ENCODE measurements around the gene MMRN2. TPM values are rescaled to one million over a fixed set of nuclear protein-coding genes. Genes with fewer than 3 reads are reported as not detected.
"Not testable (repeated sequence)": the region's sequence is repeated elsewhere in the genome, so short reads cannot be mapped to it uniquely, and the experiment has no call there.

MMRN2 gene
- total RNA-seq, 2 donors from 2014 or later = 57.0 to 81.3 TPM

DNA sequence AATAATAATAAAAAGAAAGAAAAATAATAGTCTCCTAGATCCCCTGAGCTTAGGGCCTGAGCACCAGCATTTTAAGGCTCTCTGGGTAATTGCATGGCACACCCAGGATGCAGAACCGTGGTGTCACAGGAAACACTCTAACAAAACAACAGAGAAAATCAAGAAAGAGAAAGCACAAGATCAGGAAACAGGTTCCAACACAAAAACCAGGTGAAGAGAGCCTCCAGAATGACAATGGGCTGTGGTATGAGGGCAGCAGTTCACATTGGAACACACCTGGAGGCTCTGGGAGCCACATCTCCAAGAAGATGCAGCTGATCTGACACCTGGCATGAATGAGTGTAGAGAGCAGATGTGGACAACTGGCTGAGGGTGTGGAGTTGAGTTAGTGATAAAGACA lies 7.1 kb downstream of the MMRN2 start:
- no peaks in the 10 kb centered on the region for H3K27me3 ChIP-seq
- peaks cover 0 to 40% of the 10 kb centered on the region in 2 donors for H3K4me1 ChIP-seq
- no peaks in the 10 kb centered on the region for H3K9me3 ChIP-seq
- TF ChIP-seq, protein P1, sequence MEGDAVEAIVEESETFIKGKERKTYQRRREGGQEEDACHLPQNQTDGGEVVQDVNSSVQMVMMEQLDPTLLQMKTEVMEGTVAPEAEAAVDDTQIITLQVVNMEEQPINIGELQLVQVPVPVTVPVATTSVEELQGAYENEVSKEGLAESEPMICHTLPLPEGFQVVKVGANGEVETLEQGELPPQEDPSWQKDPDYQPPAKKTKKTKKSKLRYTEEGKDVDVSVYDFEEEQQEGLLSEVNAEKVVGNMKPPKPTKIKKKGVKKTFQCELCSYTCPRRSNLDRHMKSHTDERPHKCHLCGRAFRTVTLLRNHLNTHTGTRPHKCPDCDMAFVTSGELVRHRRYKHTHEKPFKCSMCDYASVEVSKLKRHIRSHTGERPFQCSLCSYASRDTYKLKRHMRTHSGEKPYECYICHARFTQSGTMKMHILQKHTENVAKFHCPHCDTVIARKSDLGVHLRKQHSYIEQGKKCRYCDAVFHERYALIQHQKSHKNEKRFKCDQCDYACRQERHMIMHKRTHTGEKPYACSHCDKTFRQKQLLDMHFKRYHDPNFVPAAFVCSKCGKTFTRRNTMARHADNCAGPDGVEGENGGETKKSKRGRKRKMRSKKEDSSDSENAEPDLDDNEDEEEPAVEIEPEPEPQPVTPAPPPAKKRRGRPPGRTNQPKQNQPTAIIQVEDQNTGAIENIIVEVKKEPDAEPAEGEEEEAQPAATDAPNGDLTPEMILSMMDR (IDR thresholded peaks at IDR 0.05) = no peak
- H3K36me3 ChIP-seq = no peaks in the 10 kb centered on the region
- no peak overlapping the region for H3K27ac ChIP-seq
- H3K4me3 ChIP-seq = no peak overlapping the region
- no peak for DNase-seq (ENCODE audit: low spot score)

DNA sequence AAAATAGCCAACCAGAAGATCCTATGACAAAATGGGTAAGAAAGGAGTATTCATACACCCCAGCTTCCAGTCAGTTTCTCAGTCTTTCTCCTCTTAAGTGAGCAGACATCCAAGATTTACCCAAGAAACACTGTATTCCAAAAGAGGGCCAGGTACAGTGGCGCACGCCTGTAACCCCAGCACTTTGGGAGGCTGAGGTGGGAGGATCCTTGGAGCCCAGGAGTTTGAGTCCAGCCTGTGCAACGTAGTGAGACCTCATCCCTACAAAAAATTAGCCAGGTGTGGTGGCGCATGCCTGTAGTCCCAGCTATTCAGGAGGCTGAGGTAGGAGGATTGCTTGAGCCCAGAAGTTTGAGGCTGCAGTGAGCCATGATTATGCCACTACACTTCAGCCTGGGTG lies 9.6 kb downstream of the MMRN2 start:
- H3K36me3 ChIP-seq = not testable (repeated sequence)

DNA sequence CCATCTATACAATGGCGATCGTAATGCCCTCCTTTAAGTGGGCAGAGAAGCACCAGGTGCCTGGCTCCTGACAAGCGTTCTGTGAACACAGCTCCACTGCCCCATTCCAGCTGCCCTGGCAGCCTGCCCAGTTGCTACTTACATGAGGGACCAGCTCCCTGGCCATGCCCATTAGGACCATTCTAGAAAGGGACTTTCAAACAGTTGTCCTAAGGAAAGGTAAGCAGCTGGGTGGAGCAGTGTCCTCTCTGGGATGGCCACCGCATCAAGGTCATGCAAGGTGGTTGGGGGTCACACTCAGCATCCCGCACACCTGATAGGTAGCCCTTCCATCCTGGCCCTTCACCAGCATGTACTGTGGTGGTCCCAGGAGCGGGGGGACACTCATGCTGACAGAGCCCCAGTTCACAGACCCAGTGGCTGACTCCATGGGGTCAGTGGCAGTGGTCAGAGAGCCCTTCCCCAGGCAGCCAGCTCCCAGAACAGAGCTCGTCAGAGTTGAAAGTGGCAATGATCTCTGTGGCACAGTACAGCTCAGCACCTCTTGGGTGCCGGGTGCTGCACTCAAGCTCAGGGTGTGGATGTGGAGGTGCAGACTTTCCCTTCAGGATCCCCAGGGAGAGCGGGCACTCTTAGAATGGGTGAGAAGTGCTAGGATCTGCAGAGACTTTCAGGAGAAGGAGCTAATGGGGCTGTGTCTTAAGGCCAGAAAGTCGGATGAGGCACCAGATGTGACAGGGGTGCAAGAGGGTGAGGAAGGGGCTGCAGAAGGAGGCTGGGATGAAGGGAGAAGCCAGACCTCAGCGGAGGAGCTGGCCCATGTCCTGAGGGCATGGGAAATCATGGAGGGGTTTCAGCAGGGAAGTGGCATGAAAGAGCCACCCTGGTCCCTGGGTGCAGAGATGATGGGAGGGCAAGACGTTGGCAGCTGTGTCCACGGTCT lies 10.9 kb downstream of the MMRN2 start:
- Histone ChIP-seq H3K9me3 (no peaks in the 10 kb centered on the region), H3K4me1 (peaks cover 0 to 41% of the 10 kb centered on the region in 2 donors), H3K4me3 (no peak overlapping the region), H3K27ac (no peak overlapping the region), H3K27me3 (no peaks in the 10 kb centered on the region), H3K36me3 (no peaks in the 10 kb centered on the region)
- TF ChIP-seq, protein P1 (IDR thresholded peaks at IDR 0.05) = no peak
- peak; percentile 59 for DNase-seq (ENCODE audit: low spot score)

More for the DNA sequence above, 9.6 kb downstream of the MMRN2 start:
- H3K27me3 ChIP-seq, H3K9me3 ChIP-seq, H3K4me3 ChIP-seq, H3K27ac ChIP-seq: not testable (repeated sequence)
- H3K4me1 ChIP-seq = peaks cover 0 to 34% of the 10 kb centered on the region in 2 donors
- peak; percentile 34 for DNase-seq (ENCODE audit: low spot score)

DNA sequence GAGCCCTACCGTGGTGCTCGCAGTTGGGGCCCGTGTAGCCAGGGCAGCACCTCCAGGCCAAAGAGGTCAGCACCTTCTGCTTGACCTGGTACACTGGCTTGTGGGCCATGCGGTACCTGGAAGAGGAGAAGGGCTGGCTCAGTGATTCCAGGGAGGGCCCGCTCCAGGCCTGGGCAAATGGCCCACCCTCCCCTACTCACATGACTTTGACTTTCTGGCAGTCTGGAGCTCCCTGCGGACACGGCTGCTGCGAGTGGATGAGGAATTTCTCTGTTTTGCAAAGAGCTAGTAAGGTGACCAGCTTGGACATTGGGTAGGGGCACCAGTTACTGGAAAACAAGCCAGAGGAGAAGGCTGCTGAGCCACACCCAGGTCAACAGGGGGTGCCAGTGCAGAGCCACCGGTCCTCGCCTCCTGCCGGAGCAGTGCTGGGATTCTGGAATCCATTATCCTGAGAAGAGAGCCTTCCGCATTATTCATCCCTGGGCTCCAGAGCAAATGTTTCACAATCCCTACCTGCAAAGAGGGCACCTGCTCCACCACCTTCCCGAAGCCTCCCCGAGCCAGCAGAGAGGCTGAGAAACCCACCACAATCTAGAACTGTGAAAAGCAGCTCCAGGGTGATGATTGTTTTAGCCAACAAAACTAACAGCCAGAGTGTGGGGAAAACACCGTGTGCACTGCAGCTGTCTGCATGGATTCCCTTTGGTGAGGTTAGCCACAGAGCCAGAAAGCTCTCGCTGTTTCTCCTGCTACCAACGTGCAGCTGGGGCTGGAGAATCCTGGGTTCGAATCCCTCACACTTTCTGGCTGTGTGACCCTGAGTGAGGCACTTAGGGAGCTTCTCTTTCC lies 11.8 kb downstream of the MMRN2 start:
- H3K27ac ChIP-seq = no peak overlapping the region
- peak; percentile 61 for DNase-seq (ENCODE audit: low spot score)
- no peaks in the 10 kb centered on the region for H3K36me3 ChIP-seq
- TF ChIP-seq, protein P1 (IDR thresholded peaks at IDR 0.05) = peak in 1 of 2 donors; percentile 46
- H3K9me3 ChIP-seq = no peaks in the 10 kb centered on the region
- H3K4me3 ChIP-seq = no peak overlapping the region
- no peaks in the 10 kb centered on the region for H3K27me3 ChIP-seq
- peaks cover 0 to 39% of the 10 kb centered on the region in 2 donors for H3K4me1 ChIP-seq

DNA sequence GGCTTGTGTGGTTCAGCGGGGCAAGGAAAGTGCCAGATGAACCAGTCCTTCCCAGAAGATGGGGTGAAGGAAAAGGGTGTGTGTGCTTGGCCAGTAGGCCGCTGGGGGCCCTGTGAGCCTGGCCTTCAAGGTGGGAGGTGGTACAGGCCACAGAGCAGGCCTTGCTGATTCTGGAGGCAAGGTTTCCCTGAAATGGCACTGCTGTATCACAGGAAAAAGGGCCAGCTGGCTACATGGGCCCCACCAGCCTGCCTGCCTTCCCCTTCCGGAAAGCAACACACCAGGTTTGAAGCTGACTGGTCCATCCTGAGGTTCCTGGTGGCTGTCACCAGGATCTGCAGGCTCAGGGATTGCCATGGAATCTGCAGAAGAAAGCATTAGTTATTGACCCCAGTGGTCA lies 12.5 kb downstream of the MMRN2 start:
- H3K4me1 ChIP-seq = peaks cover 0 to 36% of the 10 kb centered on the region in 2 donors
- TF ChIP-seq, protein P1 (IDR thresholded peaks at IDR 0.05) = no peak
- peak; percentile 44 for DNase-seq (ENCODE audit: low spot score)
- H3K4me3 ChIP-seq = no peak overlapping the region
- no peaks in the 10 kb centered on the region for H3K36me3 ChIP-seq
- H3K9me3 ChIP-seq = no peaks in the 10 kb centered on the region
- no peaks in the 10 kb centered on the region for H3K27me3 ChIP-seq
- H3K27ac ChIP-seq = no peak overlapping the region

DNA sequence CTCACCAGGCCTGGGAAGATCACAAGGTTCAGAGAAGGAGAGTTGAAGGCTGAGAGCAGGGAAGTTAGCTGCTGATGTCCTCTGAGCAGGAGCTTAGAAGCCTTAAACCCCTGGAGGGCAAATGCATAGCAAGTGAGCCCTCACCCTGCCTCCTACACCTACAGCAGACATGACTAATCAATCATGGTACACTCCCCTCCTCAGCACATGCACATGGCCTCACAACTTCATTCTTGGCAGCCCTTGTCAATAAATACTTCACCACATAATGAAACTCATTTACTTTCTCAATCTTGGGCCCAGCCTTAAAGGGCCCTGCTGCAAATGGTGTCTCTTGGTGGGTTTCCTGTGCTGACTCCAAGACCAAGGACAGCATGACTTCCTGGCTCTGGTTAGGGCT lies 12.9 kb downstream of the MMRN2 start:
- no peaks in the 10 kb centered on the region for H3K36me3 ChIP-seq
- H3K9me3 ChIP-seq = no peaks in the 10 kb centered on the region
- TF ChIP-seq, protein P1 (IDR thresholded peaks at IDR 0.05) = no peak
- H3K27ac ChIP-seq = no peak overlapping the region
- peaks cover 0 to 40% of the 10 kb centered on the region in 2 donors for H3K4me1 ChIP-seq
- no peaks in the 10 kb centered on the region for H3K27me3 ChIP-seq
- DNase-seq (ENCODE audit: low spot score) = peak; percentile 43
- H3K4me3 ChIP-seq = no peak overlapping the region

All from right atrium auricular region (tissue), 2 donors.